SK-N-MC (cell line): Measurements from ENCODE around the gene CRK.

Source experiments
- DNase-seq: peaks from one replicate; pipeline ENCODE4 v3.0.0-alpha.2; 2011; ENCODE audit warnings: low read depth, low spot score
- H3K27ac ChIP-seq: fragments of 200-600 bp; sonication (generic); 2 replicates; pipeline ENCODE4 v1.5.1; 2016; ENCODE audit warnings: mixed run types
- H3K36me3 ChIP-seq: fragments of 200-600 bp; sonication (generic); 2 replicates; pipeline ENCODE4 v1.6.1; 2017; ENCODE audit warnings: antibody characterized with exemption, low read length, mixed read lengths; ENCODE audit not compliant: insufficient read depth
- H3K4me3 ChIP-seq: fragments of 200-600 bp; sonication (generic); 2 replicates; pipeline ENCODE4 v1.5.1; 2016
- H3K9ac ChIP-seq: fragments of 200-600 bp; sonication (generic); 2 replicates; pipeline ENCODE4 v1.8.0; 2017; ENCODE audit warnings: mixed run types, mixed read lengths; ENCODE audit not compliant: insufficient read length
- H3K9me3 ChIP-seq: fragments of 200-600 bp; sonication (generic); 2 replicates; pipeline ENCODE4 v1.6.1; 2017; ENCODE audit warnings: low read depth, mild to moderate bottlenecking, antibody characterized with exemption, low read length, moderate library complexity, mixed read lengths
- EZH2 ChIP-seq: fragments of 200-600 bp; sonication (generic); IDR thresholded peaks from one replicate; pipeline ENCODE4 v1.6.1; 2017; ENCODE audit warnings: antibody characterized with exemption
- FOXP2 ChIP-seq: optimal IDR thresholded peaks from 2 replicates; pipeline ENCODE3; 2011; ENCODE audit warnings: mild to moderate bottlenecking, moderate library complexity; ENCODE audit not compliant: insufficient read depth; ENCODE audit errors: extremely low read length, control extremely low read depth
- POLR2AphosphoS5 ChIP-seq: IDR thresholded peaks from 2 replicates; pipeline ENCODE4 v1.6.1; 2012; ENCODE audit warnings: mild to moderate bottlenecking, low read depth, low read length, borderline replicate concordance

The CRK gene

GRCh38 chr17:1455797-1456599 lies at the start of gene CRK:
TSS of gene CRK (minus strand) at chr17:1456232. CDS start at chr17:1456117, 115 bp downstream.
- Histone ChIP-seq H3K36me3 (peaks cover 13% of the 10 kb centered on the region), H3K27ac (peak within 1 kb of the TSS; percentile 93), H3K9me3 (no peaks in the 10 kb centered on the region), H3K4me3 (peak within 1 kb of the TSS; percentile 97), H3K9ac (peak within 1 kb of the TSS; percentile 98)
- DNase-seq: peak; percentile 24
- TF ChIP-seq POLR2AphosphoS5 (peak; percentile 58; the same call in 1 of the 2 replicates), EZH2 (no peak), FOXP2 (no peak)

- no peak overlapping the region for H3K9ac ChIP-seq
- no peak for DNase-seq
- H3K27ac ChIP-seq: no peak overlapping the region
- H3K36me3 ChIP-seq: peaks cover 3% of the 10 kb centered on the region; the same call in 1 of the 2 replicates
- H3K4me3 ChIP-seq: no peak overlapping the region
- H3K9me3 ChIP-seq: no peaks in the 10 kb centered on the region
- TF ChIP-seq FOXP2: no peak
- TF ChIP-seq POLR2AphosphoS5: no peak
- no peak for TF ChIP-seq EZH2
These were observed 49.6 kb upstream of the CRK start for GRCh38 chr17:1505586-1505985.

GRCh38 chr17:1504866-1505265 lies 48.8 kb upstream of the CRK start:
- Histone ChIP-seq H3K9ac (no peak overlapping the region), H3K4me3 (no peak overlapping the region), H3K9me3 (no peaks in the 10 kb centered on the region), H3K36me3 (peaks cover 3% of the 10 kb centered on the region; the same call in 1 of the 2 replicates), H3K27ac (no peak overlapping the region)
- no peak for TF ChIP-seq POLR2AphosphoS5
- TF ChIP-seq FOXP2: no peak
- TF ChIP-seq EZH2: no peak
- DNase-seq: no peak

GRCh38 chr17:1503699-1504098 lies 47.7 kb upstream of the CRK start:
- Histone ChIP-seq H3K9ac (no peak overlapping the region), H3K9me3 (no peaks in the 10 kb centered on the region), H3K4me3 (no peak overlapping the region), H3K36me3 (no peaks in the 10 kb centered on the region), H3K27ac (no peak overlapping the region)
- no peak for DNase-seq
- TF ChIP-seq FOXP2 (no peak), POLR2AphosphoS5 (no peak)

DNA sequence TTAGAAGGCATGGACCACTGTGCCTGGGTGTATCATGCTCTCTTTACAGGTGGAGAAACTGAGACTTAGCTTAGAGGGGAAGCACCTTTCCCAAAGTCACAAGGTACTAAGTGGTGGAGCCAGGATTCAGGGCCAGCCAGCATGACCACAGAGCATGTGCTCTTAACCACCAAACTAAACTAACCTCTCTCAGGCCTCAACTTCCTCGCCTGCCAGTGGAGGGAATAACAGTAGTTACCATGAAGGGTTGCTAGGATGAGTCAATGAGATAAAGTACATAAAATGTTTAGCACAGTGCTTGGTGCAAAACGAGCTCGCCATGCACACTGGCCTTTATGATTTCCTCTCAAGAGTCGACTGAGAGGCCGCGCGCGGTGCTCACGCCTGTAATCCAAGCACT lies 42.8 kb upstream of the CRK start:
- Histone ChIP-seq H3K27ac (no peak overlapping the region), H3K4me3 (no peak overlapping the region), H3K9me3 (no peaks in the 10 kb centered on the region), H3K36me3 (no peaks in the 10 kb centered on the region), H3K9ac (no peak overlapping the region)
- DNase-seq: no peak
- TF ChIP-seq EZH2: no peak
- TF ChIP-seq POLR2AphosphoS5: no peak
- TF ChIP-seq FOXP2: no peak

DNA sequence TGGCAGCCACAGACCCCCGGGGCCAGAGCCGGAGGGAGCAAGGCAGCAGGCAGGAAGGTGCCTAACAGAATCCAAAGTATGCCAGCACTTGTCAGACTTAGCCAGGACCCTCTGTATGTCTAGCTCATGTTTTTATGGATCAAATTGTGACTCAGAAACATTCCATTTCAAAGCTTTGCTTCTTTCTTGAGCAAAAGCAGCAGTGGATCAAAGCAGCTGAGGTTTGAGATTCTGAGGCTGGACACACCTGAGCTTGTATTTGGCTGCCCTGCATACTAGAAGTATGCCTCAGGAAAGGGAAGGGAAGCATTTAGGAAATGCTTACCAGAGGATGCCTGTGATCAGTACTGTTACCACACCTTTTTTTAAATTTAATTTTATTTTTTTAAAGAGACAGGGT lies 42.2 kb upstream of the CRK start:
- H3K9me3 ChIP-seq: no peaks in the 10 kb centered on the region
- no peak overlapping the region for H3K4me3 ChIP-seq
- no peaks in the 10 kb centered on the region for H3K36me3 ChIP-seq
- no peak for TF ChIP-seq EZH2
- TF ChIP-seq FOXP2: no peak
- TF ChIP-seq POLR2AphosphoS5: no peak
- H3K27ac ChIP-seq: no peak overlapping the region
- no peak overlapping the region for H3K9ac ChIP-seq
- DNase-seq: no peak

DNA sequence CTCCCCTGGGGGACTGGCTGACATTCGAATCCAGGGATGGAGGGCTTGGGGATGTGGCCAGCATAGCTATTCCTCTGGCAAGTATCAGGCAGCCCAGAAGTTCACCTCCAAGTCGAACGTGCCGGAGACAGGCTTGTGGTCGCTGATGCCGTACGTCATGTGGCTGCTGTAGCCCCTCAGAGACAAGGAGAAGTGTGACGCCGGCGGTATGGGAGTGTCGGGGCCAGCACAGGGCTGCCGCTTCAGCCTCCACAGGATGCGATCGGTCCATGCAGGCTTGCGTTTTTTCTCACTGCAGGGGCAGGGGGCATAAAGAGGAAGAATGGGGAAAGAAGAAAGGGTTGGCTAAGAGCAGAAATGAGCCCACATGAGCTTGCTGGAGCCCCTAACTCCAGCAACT lies 41.8 kb upstream of the CRK start:
- no peaks in the 10 kb centered on the region for H3K9me3 ChIP-seq
- no peak overlapping the region for H3K9ac ChIP-seq

DNA sequence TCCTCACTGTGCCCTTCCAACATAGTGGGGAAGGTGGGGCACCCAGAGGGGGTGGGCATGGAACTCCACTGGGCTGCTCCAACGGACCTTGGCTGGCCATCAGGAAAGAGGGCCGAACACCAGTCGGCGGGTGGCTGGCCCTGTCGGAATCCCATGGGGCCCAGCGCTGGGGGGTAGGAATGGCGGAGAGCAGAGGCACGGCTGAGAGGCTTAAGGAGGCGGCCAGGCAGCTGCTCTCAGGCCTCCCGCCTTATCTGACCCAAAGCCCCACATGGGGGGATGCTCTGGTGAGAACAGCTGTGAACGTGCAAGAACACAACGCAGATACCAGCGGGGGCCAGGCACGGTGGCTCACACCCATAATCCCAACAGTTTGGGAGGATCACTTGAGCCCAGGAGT lies 40.8 kb upstream of the CRK start:
- Histone ChIP-seq H3K4me3 (no peak overlapping the region), H3K9ac (no peak overlapping the region), H3K27ac (no peak overlapping the region), H3K36me3 (no peaks in the 10 kb centered on the region), H3K9me3 (no peaks in the 10 kb centered on the region)
- TF ChIP-seq EZH2 (no peak), POLR2AphosphoS5 (no peak), FOXP2 (no peak)
- no peak for DNase-seq

More for the DNA sequence above, 41.8 kb upstream of the CRK start:
- Histone ChIP-seq H3K36me3 (no peaks in the 10 kb centered on the region), H3K27ac (no peak overlapping the region), H3K4me3 (no peak overlapping the region)
- TF ChIP-seq FOXP2: no peak
- no peak for TF ChIP-seq POLR2AphosphoS5
- TF ChIP-seq EZH2: no peak
- no peak for DNase-seq

- no peaks in the 10 kb centered on the region for H3K9me3 ChIP-seq
- TF ChIP-seq FOXP2: no peak
- TF ChIP-seq POLR2AphosphoS5: no peak
- no peak for TF ChIP-seq EZH2
- DNase-seq: no peak
- H3K9ac ChIP-seq: no peak overlapping the region
- no peak overlapping the region for H3K4me3 ChIP-seq
- peak overlapping the region; percentile 75; the same call in 1 of the 2 replicates for H3K27ac ChIP-seq
- H3K36me3 ChIP-seq: no peaks in the 10 kb centered on the region
These were observed 39.4 kb upstream of the CRK start for GRCh38 chr17:1495265-1495989.
